GM12874 (cell line): ENCODE results near the gene SLC22A15.

Experiments
- CTCF ChIP-seq: IDR thresholded peaks from 2 replicates; pipeline ENCODE4 v1.5.1; 2011; ENCODE audit warnings: low read depth, mild to moderate bottlenecking, control low read depth, low read length, moderate library complexity; ENCODE audit not compliant: insufficient read depth

SLC22A15 gene

DNA sequence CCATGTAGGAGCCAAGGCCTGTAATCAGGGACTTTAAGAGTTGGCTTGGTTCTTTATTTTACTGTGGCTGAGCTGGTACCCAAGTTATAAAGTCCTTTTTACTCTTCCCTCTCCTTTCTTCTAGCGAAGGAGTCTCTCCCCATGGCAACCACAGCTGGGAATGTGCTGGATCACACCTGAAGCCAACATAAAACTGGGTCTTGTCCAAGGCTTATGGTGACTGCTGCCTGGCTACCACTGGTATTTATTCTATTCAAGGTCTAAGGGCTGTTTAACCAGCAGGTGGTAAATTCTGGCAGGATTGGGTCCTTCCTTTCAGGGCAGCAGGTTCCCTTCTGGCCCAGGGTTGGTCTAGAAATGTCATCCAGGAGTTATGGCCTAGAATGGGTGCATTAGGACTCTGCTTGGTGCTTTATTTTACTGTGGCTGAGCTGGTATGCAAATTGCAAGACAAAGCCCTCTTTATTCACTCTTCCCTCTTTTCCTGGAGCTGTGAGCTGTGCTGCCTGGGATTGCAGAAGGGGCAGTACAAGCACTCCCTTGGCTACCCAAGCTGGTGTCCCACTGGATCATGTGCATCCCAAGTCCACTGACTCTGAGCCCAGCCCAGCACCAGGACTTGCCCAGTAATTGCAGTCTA is 26.6 kb downstream of the SLC22A15 start:
- TF ChIP-seq CTCF: no peak

DNA sequence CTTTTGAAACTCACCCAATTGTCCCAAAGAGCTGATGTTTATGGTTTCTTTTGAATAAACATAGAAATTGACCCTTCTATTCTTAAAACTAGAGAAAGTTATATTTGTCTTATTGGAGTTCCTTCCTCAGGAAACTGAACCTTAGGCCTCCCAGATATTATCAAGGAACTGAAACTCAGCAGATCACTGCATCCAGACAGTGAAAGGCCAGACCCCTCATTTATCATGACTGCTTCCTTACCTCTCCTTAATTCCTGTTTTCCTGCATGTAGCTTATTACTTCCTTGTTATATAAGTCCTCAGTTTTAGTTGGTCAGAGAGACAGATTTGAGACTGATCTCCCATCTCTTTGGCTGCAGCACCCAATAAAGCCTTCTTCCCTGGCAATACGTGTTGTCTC is 27.5 kb downstream of the SLC22A15 start:
- no peak for TF ChIP-seq CTCF

DNA sequence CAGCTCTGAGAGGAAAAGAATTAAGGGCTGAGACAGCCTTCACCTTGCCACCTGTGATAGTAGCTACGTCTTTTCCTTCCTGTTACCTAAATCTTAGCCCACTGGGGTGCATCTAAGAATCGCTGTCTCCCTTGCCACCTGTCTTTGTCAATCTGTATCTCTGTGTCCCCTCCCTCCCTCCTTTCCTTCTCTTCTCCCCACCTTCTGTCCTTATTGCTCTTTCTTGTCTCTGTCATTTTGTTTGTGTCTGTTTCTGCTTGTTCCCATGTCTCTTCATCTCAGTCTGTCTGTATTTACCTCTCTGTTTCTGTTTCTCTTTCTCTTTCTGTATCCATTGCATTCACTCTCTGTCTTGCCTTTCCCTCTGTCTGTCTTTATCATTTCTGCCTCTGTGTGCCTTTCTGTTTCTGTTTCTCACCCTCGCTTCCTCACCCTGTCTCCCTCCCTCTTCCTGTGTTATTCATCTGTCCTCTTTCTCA is 30.2 kb downstream of the SLC22A15 start:
- no peak for TF ChIP-seq CTCF

- TF ChIP-seq CTCF: no peak
Observed at GRCh38 chr1:116008656-116009390, 32.5 kb downstream of the SLC22A15 start.

- TF ChIP-seq CTCF: no peak
Observed at GRCh38 chr1:116012716-116013115, 36.4 kb downstream of the SLC22A15 start.

DNA sequence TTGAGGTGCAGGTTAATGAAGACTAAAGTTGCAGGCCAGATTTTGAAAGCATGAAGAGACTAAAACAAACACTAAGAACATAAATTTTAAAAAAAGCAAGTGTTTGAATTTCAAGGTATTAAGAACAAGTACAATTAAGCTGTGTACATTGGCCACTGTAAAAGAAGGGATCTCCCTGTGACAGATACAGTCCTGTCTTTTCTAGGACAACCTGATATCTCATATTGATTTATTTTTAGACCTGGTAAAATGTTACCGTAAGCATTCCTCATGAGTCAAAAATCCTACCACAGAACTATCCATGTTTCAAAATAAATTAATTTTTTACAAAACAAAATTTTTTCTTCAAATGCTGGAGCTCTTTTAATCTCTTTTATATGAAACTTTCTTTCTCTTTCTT is 39.4 kb downstream of the SLC22A15 start:
- no peak for TF ChIP-seq CTCF

GRCh38 chr1:116018007-116018406 is 41.7 kb downstream of the SLC22A15 start:
- no peak for TF ChIP-seq CTCF
